Thoracic aorta (tissue), 2 donors: ENCODE results near the gene GSG1. TPM values are rescaled to one million over a fixed set of nuclear protein-coding genes. Genes with fewer than 3 reads are reported as not detected.
A peak's percentile ranks its signal among the peaks of the same experiment; 100 is the strongest.

Experiments used
- ATAC-seq: fragments of 150-250 bp; one replicate; pipeline ENCODE4 v1.8.0; 2017; ENCODE audit warnings: low read depth; ENCODE audit not compliant: insufficient number of reproducible peaks, low FRiP score
- DNase-seq: peaks from one replicate; pipeline ENCODE4 v3.0.0-alpha.2; 2020; ENCODE audit warnings: low spot score
- H3K27ac ChIP-seq, 2 donors: fragments of 200-600 bp; sonication (generic); 1 replicate in 1 of 2; 2 replicates in 1 of 2; pipeline ENCODE4 v1.5.1; 2016; ENCODE audit warnings: mild to moderate bottlenecking in 2 of 2, moderate library complexity in 2 of 2
- H3K27me3 ChIP-seq: fragments of 200-600 bp; sonication (generic); replicated peaks from 2 replicates; pipeline ENCODE4 v1.6.0; 2016; ENCODE audit warnings: mild to moderate bottlenecking; ENCODE audit not compliant: insufficient read depth
- H3K36me3 ChIP-seq: fragments of 200-600 bp; sonication (generic); one replicate; pipeline ENCODE4 v1.5.1; 2016
- H3K4me1 ChIP-seq, 2 donors: fragments of 200-600 bp; sonication (generic); 1 replicate in 1 of 2; 2 replicates in 1 of 2; pipeline versions ENCODE4 v1.5.1 to v1.6.0; 2016; ENCODE audit warnings: low read depth in 2 of 2, mild to moderate bottlenecking in 1 of 2; ENCODE audit not compliant: control insufficient read depth in 1 of 2
- H3K4me3 ChIP-seq: fragments of 200-600 bp; sonication (generic); 2 replicates; pipeline ENCODE4 v1.5.1; 2016; ENCODE audit warnings: mild to moderate bottlenecking
- H3K9me3 ChIP-seq: fragments of 200-600 bp; sonication (generic); 2 replicates; pipeline ENCODE4 v1.5.1; 2016
- CTCF ChIP-seq: fragments of 200-600 bp; sonication (generic); IDR thresholded peaks from one replicate; pipeline ENCODE4 v1.5.1; 2019; ENCODE audit warnings: antibody characterized with exemption
- total RNA-seq, 2 donors: library from RNA; depleted of rRNA; stranded (reverse); fragments of >200 nt; gene quantifications; one replicate each; pipeline versions ENCODE4 v1.1.0 to v1.2.3, GENCODE V29; 2016

The GSG1 gene
- total RNA-seq: not detected

DNA sequence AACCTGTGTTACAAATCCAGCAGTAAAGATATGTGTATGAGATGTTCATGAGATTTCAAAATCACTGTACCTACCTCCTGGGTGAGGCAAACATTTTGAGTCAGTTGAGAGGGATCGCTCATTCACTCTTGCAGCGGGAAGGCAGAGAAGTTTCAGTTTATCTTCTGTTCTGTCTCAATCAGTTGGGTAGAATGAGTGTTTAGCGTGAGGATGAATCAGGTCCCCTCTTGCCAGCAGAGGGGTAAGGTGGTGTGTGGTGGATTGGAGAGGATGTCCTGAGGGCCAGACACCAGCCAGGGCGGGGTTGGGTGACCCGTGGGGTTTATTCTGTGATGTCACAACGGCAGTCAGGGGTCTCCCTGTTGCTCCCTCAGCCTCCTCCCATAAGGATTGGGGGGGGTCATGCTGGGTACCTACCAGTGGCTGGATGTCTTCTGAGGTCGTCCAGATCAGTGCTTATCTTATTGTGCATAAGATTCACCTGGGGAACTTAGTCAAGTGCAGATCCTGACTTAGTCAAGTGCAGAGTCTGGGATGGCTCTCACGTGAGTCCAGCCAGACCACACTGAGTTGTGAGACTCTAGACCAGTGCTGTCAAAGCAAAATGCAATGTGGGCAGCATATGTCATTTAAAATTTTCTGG, at the start of gene GSG1:
Gene GSG1, minus strand, starts transcription at position 277 of the 643 bp plus-strand sequence. Its CDS starts 155 bp downstream, at position 122.
- no peak for TF ChIP-seq CTCF
- H3K4me3 ChIP-seq: no peak within 1 kb of the TSS
- H3K36me3 ChIP-seq: no peaks in the 10 kb centered on the region
- ATAC-seq (no peak), DNase-seq (no peak)
- peaks cover 15 to 37% of the 10 kb centered on the region in 2 donors for H3K4me1 ChIP-seq
- peaks cover 2% of the 10 kb centered on the region for H3K9me3 ChIP-seq
- H3K27ac ChIP-seq: peak within 1 kb of the TSS; percentile 94 to 95
- H3K27me3 ChIP-seq: no peaks in the 10 kb centered on the region

DNA sequence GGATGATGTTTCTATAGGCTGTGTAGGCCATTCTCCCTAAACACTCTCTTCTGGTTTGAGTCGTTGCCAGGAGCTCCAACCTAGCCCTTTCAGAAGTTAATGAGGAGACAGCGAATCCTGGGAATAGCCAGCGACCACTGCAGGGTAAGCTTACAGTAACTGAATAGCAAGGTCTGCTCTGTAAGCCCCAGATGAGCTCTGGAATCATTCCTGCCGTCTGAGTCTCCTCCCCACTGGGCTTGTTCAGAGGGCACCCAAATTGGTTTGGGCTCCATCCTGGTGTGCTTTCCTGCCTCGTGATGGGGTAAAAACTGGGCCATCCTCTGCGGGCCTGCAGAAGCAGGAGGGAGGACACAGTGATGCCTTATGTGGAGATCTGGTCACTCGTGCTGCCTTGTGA, 49.7 kb upstream of the GSG1 start:
- Histone ChIP-seq H3K27ac (no peak overlapping the region), H3K4me3 (no peak overlapping the region), H3K4me1 (peaks cover 0 to 12% of the 10 kb centered on the region in 2 donors), H3K36me3 (no peaks in the 10 kb centered on the region), H3K9me3 (no peaks in the 10 kb centered on the region), H3K27me3 (no peaks in the 10 kb centered on the region)
- TF ChIP-seq CTCF: no peak
- no peak for ATAC-seq
- no peak for DNase-seq

DNA sequence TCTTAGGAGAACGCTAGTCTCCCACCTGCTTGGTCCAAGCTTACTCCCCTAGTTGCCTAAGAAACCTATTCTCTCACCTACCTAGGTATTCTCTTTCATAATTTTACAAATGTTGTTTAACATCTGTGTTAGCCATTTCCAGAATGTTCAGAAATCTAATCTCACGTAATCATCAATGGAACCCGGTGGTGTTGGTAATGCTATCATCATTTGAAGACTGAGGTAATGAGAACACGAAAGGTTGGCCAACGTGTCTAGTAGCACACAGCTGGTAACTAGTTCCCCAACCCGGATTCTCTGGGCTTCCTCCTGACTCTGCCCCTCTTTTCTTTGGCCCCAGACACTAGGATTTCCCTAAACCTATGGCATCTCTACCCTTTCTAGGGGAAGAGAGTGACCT, 49.3 kb upstream of the GSG1 start:
- no peaks in the 10 kb centered on the region for H3K27me3 ChIP-seq
- H3K36me3 ChIP-seq: no peaks in the 10 kb centered on the region
- H3K4me3 ChIP-seq: no peak overlapping the region
- ATAC-seq (no peak), DNase-seq (no peak)
- no peak overlapping the region for H3K27ac ChIP-seq
- no peak for TF ChIP-seq CTCF
- H3K9me3 ChIP-seq: no peaks in the 10 kb centered on the region
- H3K4me1 ChIP-seq: peaks cover 0 to 17% of the 10 kb centered on the region in 2 donors

DNA sequence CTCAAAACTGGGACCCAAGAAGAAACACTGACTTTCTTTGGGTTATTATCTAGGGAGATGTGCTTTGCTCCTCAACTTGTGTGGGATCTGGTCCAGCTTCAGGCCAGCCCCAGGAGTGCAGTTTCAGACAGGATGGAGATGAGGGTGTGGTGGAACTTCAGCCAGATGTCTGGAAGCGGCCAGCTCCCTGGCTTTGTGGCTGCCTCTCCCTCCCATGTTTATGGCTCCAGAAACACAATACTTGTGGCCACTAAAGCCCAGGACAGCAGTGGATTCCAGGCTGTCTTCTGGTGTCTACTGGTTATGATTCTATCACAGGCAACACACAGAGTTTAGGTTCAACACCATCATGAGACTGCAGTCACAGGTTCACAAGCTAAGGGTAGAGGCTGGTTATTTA, 48.8 kb upstream of the GSG1 start:
- H3K4me1 ChIP-seq: peaks cover 0 to 21% of the 10 kb centered on the region in 2 donors
- no peak for ATAC-seq
- H3K27me3 ChIP-seq: no peaks in the 10 kb centered on the region
- H3K27ac ChIP-seq: no peak overlapping the region
- H3K4me3 ChIP-seq: no peak overlapping the region
- no peak for DNase-seq
- H3K36me3 ChIP-seq: no peaks in the 10 kb centered on the region
- no peak for TF ChIP-seq CTCF
- no peaks in the 10 kb centered on the region for H3K9me3 ChIP-seq

- Histone ChIP-seq H3K4me1 (peaks cover 0 to 34% of the 10 kb centered on the region in 2 donors), H3K27ac (no peak overlapping the region), H3K27me3 (no peaks in the 10 kb centered on the region), H3K9me3 (no peaks in the 10 kb centered on the region), H3K4me3 (no peak overlapping the region), H3K36me3 (no peaks in the 10 kb centered on the region)
- ATAC-seq (no peak), DNase-seq (no peak)
- TF ChIP-seq CTCF: no peak
Observed at GRCh38 chr12:13149411-13149810, 45.9 kb upstream of the GSG1 start.
